GM12878 (cell line): ENCODE data around the gene BTF3L4. TPM values are rescaled to one million over a fixed set of nuclear protein-coding genes. Genes with fewer than 3 reads are reported as not detected.

Source experiments
- NR2C2 ChIP-seq: IDR thresholded peaks from 2 replicates; pipeline ENCODE4 v1.6.1; 2011; ENCODE audit warnings: borderline replicate concordance, low read depth; ENCODE audit not compliant: control insufficient read depth, insufficient read length
- polyA plus RNA-seq, 11 experiments: library from polyadenylated mRNA; depleted of rRNA in 4 of 11; unstranded in 6 of 11; stranded (reverse) in 5 of 11; fragments of >200 nt; fragmentation: Nextera tagmentation in 4 of 11; fragmentation: Illumina TruSeq in 1 of 11; extraction: Ambion mirVana in 4 of 11; extraction: Trizol in 1 of 11; gene quantifications; 1 replicate in 1 of 11; 2 replicates in 10 of 11; pipeline versions ENCODE4 v1.2.1 to v1.2.3, GENCODE V29; 2011 to 2016; ENCODE audit warnings: inconsistent platforms in 2 of 11, missing spikeins in 2 of 11, low read depth in 1 of 11
- total RNA-seq, 4 experiments: library from RNA; depleted of rRNA in 3 of 4; stranded (reverse); fragments of >200 nt in 3 of 4; fragmentation: Illumina TruSeq in 1 of 4; extraction: Trizol in 1 of 4; gene quantifications; 2 replicates each; pipeline versions ENCODE4 v1.2.1 to v1.2.3, GENCODE V29; 2013 to 2021
- TF ChIP-seq, protein P1 (sequence below): fragments of 450-650 bp; IDR thresholded peaks from 2 replicates; pipeline ENCODE4 v1.6.1; 2017; ENCODE audit warnings: mild to moderate bottlenecking, moderate library complexity

Gene BTF3L4
- total and polyA plus RNA-seq, 10 of the 15 experiments (the other 5 are each of a cell fraction or from before 2014, with no cell fraction given), result 25.0 to 76.9 (median 66.8) TPM

DNA sequence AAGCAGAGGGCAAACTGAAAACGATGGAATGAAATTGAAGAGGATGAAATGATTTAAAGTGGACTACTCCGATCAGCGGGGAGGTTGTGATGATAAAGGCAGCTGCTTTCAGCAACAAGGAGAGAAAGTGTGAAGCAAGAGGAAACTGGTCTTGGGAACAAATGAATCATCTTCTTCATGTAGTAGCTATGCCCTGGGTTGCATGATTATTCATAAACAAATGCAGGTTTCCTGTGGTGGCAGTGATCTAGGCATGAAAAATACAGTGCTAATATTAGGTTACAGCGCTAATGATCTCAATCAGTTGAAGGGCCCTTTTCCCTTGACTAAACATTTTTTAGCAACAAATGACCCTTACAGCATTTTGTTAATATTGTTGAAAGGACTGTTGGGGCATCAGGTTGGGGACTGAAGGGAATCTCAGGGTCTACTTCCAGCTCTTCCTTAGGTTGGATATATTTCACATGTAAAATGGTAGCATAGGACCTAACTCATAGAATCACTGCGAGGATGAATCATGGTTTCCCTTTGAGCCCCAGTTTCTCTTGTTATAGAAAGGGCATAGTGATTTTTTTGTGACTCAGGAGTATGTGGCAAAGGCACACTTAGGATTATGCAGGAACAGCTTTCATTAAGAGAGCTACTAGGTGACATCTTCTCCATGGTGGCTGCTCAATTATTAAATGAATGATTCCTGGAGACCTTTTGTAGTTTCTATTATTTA, 83.9 kb downstream of the BTF3L4 start (continued):
- TF ChIP-seq, protein P1, sequence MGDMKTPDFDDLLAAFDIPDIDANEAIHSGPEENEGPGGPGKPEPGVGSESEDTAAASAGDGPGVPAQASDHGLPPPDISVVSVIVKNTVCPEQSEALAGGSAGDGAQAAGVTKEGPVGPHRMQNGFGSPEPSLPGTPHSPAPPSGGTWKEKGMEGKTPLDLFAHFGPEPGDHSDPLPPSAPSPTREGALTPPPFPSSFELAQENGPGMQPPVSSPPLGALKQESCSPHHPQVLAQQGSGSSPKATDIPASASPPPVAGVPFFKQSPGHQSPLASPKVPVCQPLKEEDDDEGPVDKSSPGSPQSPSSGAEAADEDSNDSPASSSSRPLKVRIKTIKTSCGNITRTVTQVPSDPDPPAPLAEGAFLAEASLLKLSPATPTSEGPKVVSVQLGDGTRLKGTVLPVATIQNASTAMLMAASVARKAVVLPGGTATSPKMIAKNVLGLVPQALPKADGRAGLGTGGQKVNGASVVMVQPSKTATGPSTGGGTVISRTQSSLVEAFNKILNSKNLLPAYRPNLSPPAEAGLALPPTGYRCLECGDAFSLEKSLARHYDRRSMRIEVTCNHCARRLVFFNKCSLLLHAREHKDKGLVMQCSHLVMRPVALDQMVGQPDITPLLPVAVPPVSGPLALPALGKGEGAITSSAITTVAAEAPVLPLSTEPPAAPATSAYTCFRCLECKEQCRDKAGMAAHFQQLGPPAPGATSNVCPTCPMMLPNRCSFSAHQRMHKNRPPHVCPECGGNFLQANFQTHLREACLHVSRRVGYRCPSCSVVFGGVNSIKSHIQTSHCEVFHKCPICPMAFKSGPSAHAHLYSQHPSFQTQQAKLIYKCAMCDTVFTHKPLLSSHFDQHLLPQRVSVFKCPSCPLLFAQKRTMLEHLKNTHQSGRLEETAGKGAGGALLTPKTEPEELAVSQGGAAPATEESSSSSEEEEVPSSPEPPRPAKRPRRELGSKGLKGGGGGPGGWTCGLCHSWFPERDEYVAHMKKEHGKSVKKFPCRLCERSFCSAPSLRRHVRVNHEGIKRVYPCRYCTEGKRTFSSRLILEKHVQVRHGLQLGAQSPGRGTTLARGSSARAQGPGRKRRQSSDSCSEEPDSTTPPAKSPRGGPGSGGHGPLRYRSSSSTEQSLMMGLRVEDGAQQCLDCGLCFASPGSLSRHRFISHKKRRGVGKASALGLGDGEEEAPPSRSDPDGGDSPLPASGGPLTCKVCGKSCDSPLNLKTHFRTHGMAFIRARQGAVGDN, result no peak
- no peak for TF ChIP-seq NR2C2

Other genes with a start within 250 kb of the BTF3L4 start
- gene NRDC, start 177.6 kb upstream of the BTF3L4 start, total RNA-seq (2014; rRNA removed), result 50.9 and 55.6 TPM in 2 replicates
- 65.5 and 67.8 TPM in 2 replicates for gene NRDC, start 177.6 kb upstream of the BTF3L4 start, total RNA-seq (2014; rRNA removed; fragmentation: Illumina TruSeq; extraction: Trizol)
- 101 and 106 TPM in 2 replicates for gene NRDC, start 177.6 kb upstream of the BTF3L4 start, total RNA-seq (2021)
- 134 and 171 TPM in 2 replicates for gene NRDC, start 177.6 kb upstream of the BTF3L4 start, polyA plus RNA-seq (2011; rRNA removed)
- gene NRDC, start 177.6 kb upstream of the BTF3L4 start, polyA plus RNA-seq (2014; fragmentation: Illumina TruSeq; extraction: Trizol), result 116 and 148 TPM in 2 replicates
- 10 to 100 TPM; 50.1 to 59.3 TPM for gene NRDC, start 177.6 kb upstream of the BTF3L4 start, polyA plus RNA-seq (2014; fragmentation: Nextera tagmentation; extraction: Ambion mirVana)
- gene NRDC, start 177.6 kb upstream of the BTF3L4 start, polyA plus RNA-seq (2014; rRNA removed), result 75.6 and 80.3 TPM in 2 replicates
- gene NRDC, start 177.6 kb upstream of the BTF3L4 start, polyA plus RNA-seq (2016; fragmentation: Nextera tagmentation; extraction: Ambion mirVana), result 100 to 1,000 TPM; 121 to 123 TPM
- 0.22 and 0.28 TPM in 2 replicates for gene RAB3B, start 65.6 kb upstream of the BTF3L4 start, total RNA-seq (2014; rRNA removed)
- 0.28 and 0.31 TPM in 2 replicates for gene RAB3B, start 65.6 kb upstream of the BTF3L4 start, total RNA-seq (2014; rRNA removed; fragmentation: Illumina TruSeq; extraction: Trizol)
- gene RAB3B, start 65.6 kb upstream of the BTF3L4 start, total RNA-seq (2021), result 0.21 and 0.28 TPM in 2 replicates
- 0.26 and 0.29 TPM in 2 replicates for gene RAB3B, start 65.6 kb upstream of the BTF3L4 start, polyA plus RNA-seq (2011; rRNA removed)
- gene RAB3B, start 65.6 kb upstream of the BTF3L4 start, polyA plus RNA-seq (2014; fragmentation: Illumina TruSeq; extraction: Trizol), result 0.32 and 0.35 TPM in 2 replicates
- under 1 TPM; 0.05 to 0.11 TPM for gene RAB3B, start 65.6 kb upstream of the BTF3L4 start, polyA plus RNA-seq (2014; fragmentation: Nextera tagmentation; extraction: Ambion mirVana)
- 0.20 and 0.24 TPM in 2 replicates for gene RAB3B, start 65.6 kb upstream of the BTF3L4 start, polyA plus RNA-seq (2014; rRNA removed)
- gene RAB3B, start 65.6 kb upstream of the BTF3L4 start, polyA plus RNA-seq (2016; fragmentation: Nextera tagmentation; extraction: Ambion mirVana), result under 1 TPM; 0.09 to 0.13 TPM
- 14.8 and 17.2 TPM in 2 replicates for gene KTI12, start 22.5 kb upstream of the BTF3L4 start, total RNA-seq (2014; rRNA removed)
- gene KTI12, start 22.5 kb upstream of the BTF3L4 start, total RNA-seq (2014; rRNA removed; fragmentation: Illumina TruSeq; extraction: Trizol), result 7.3 and 7.8 TPM in 2 replicates
- gene KTI12, start 22.5 kb upstream of the BTF3L4 start, total RNA-seq (2021), result 18.5 and 20.4 TPM in 2 replicates
- gene KTI12, start 22.5 kb upstream of the BTF3L4 start, polyA plus RNA-seq (2011; rRNA removed), result 15.4 and 18.0 TPM in 2 replicates
- 6.3 and 9.3 TPM in 2 replicates for gene KTI12, start 22.5 kb upstream of the BTF3L4 start, polyA plus RNA-seq (2014; fragmentation: Illumina TruSeq; extraction: Trizol)
- gene KTI12, start 22.5 kb upstream of the BTF3L4 start, polyA plus RNA-seq (2014; fragmentation: Nextera tagmentation; extraction: Ambion mirVana), result 1 to 10 TPM; 2.7 to 6.7 TPM
- gene KTI12, start 22.5 kb upstream of the BTF3L4 start, polyA plus RNA-seq (2014; rRNA removed), result 22.1 and 22.9 TPM in 2 replicates
- gene KTI12, start 22.5 kb upstream of the BTF3L4 start, polyA plus RNA-seq (2016; fragmentation: Nextera tagmentation; extraction: Ambion mirVana), result 10 to 100 TPM; 25.7 to 32.4 TPM
- gene TXNDC12, start 1.1 kb upstream of the BTF3L4 start, total RNA-seq (2014; rRNA removed), result 18.2 and 20.3 TPM in 2 replicates
- 12.5 and 14.6 TPM in 2 replicates for gene TXNDC12, start 1.1 kb upstream of the BTF3L4 start, total RNA-seq (2014; rRNA removed; fragmentation: Illumina TruSeq; extraction: Trizol)
- gene TXNDC12, start 1.1 kb upstream of the BTF3L4 start, total RNA-seq (2021), result 27.4 and 29.8 TPM in 2 replicates
- 29.9 and 35.5 TPM in 2 replicates for gene TXNDC12, start 1.1 kb upstream of the BTF3L4 start, polyA plus RNA-seq (2011; rRNA removed)
- gene TXNDC12, start 1.1 kb upstream of the BTF3L4 start, polyA plus RNA-seq (2014; fragmentation: Illumina TruSeq; extraction: Trizol), result 13.2 and 14.2 TPM in 2 replicates
- gene TXNDC12, start 1.1 kb upstream of the BTF3L4 start, polyA plus RNA-seq (2014; fragmentation: Nextera tagmentation; extraction: Ambion mirVana), result 10 to 100 TPM in 1 of 2 experiments, 1 to 10 TPM in 1; 6.7 to 16.6 TPM
- gene TXNDC12, start 1.1 kb upstream of the BTF3L4 start, polyA plus RNA-seq (2014; rRNA removed), result 15.6 and 17.2 TPM in 2 replicates
- 10 to 100 TPM; 40.3 to 41.7 TPM for gene TXNDC12, start 1.1 kb upstream of the BTF3L4 start, polyA plus RNA-seq (2016; fragmentation: Nextera tagmentation; extraction: Ambion mirVana)
- 5.1 and 5.3 TPM in 2 replicates for gene ZFYVE9, start 85.8 kb downstream of the BTF3L4 start, total RNA-seq (2014; rRNA removed)
- gene ZFYVE9, start 85.8 kb downstream of the BTF3L4 start, total RNA-seq (2014; rRNA removed; fragmentation: Illumina TruSeq; extraction: Trizol), result 6.8 and 6.9 TPM in 2 replicates
- gene ZFYVE9, start 85.8 kb downstream of the BTF3L4 start, total RNA-seq (2021), result 4.5 and 5.1 TPM in 2 replicates
- 0.41 and 0.42 TPM in 2 replicates for gene ZFYVE9, start 85.8 kb downstream of the BTF3L4 start, polyA plus RNA-seq (2011; rRNA removed)
- 4.7 and 6.5 TPM in 2 replicates for gene ZFYVE9, start 85.8 kb downstream of the BTF3L4 start, polyA plus RNA-seq (2014; fragmentation: Illumina TruSeq; extraction: Trizol)
- under 1 TPM; 0.26 to 0.47 TPM for gene ZFYVE9, start 85.8 kb downstream of the BTF3L4 start, polyA plus RNA-seq (2014; fragmentation: Nextera tagmentation; extraction: Ambion mirVana)
- 2.5 and 2.6 TPM in 2 replicates for gene ZFYVE9, start 85.8 kb downstream of the BTF3L4 start, polyA plus RNA-seq (2014; rRNA removed)
- gene ZFYVE9, start 85.8 kb downstream of the BTF3L4 start, polyA plus RNA-seq (2016; fragmentation: Nextera tagmentation; extraction: Ambion mirVana), result 1 to 10 TPM; 1.2 to 1.9 TPM